Measurements from ENCODE around the gene PXDN.

Gene PXDN

DNA sequence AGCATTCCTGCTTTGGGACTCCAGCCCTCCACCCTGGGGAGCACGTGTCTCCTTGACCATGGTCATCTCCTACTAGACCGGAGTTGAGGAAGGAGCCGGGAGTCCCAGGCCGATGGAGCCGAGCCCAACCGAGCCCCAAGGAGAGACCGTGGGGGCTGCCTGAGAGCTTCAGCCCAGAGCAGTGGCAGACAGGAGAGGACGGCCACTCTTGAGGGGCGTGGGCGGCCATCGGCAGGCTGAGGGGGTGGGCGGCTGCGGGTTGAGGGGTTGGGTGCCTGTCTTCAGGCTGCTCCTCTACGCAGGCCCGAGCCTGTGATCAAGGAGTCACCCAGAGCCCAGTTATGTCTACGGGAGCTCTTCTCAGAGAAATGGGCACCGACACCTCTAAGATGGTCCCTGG lies 158.7 kb downstream of the PXDN start:
- no peaks in the 10 kb centered on the region for H3K9me2 ChIP-seq (replicated peaks; ENCODE audit: low read depth, low read length)
- TF ChIP-seq EZH2phosphoT487 (IDR thresholded peaks at IDR 0.05; ENCODE audit: borderline replicate concordance) = no peak
- TF ChIP-seq, protein P1, sequence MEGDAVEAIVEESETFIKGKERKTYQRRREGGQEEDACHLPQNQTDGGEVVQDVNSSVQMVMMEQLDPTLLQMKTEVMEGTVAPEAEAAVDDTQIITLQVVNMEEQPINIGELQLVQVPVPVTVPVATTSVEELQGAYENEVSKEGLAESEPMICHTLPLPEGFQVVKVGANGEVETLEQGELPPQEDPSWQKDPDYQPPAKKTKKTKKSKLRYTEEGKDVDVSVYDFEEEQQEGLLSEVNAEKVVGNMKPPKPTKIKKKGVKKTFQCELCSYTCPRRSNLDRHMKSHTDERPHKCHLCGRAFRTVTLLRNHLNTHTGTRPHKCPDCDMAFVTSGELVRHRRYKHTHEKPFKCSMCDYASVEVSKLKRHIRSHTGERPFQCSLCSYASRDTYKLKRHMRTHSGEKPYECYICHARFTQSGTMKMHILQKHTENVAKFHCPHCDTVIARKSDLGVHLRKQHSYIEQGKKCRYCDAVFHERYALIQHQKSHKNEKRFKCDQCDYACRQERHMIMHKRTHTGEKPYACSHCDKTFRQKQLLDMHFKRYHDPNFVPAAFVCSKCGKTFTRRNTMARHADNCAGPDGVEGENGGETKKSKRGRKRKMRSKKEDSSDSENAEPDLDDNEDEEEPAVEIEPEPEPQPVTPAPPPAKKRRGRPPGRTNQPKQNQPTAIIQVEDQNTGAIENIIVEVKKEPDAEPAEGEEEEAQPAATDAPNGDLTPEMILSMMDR (conservative IDR thresholded peaks at IDR 0.05; ENCODE audit: low read length) = no peak
- H4K20me1 ChIP-seq (ENCODE audit: insufficient read depth, low read length, poor library complexity, severe bottlenecking) = no peaks in the 10 kb centered on the region
- no peaks in the 10 kb centered on the region for H3F3A ChIP-seq (ENCODE audit: low read depth)
- H3K27me3 ChIP-seq (ENCODE audit: insufficient read depth, low read length, poor library complexity, severe bottlenecking) = no peaks in the 10 kb centered on the region
- no peaks in the 10 kb centered on the region for H3K79me2 ChIP-seq (ENCODE audit: insufficient read depth, low read length)
- no peaks in the 10 kb centered on the region for H3K4me1 ChIP-seq (ENCODE audit: insufficient read depth, low read length, poor library complexity, severe bottlenecking)
- no peak overlapping the region for H3K4me3 ChIP-seq (ENCODE audit: low read length, poor library complexity, severe bottlenecking)
- H3K4me2 ChIP-seq (ENCODE audit: low read depth, low read length, poor library complexity, severe bottlenecking) = no peak overlapping the region
- no peak overlapping the region for H3K9ac ChIP-seq (ENCODE audit: low read depth, low read length, poor library complexity, severe bottlenecking)
- no peak overlapping the region for H2AFZ ChIP-seq (ENCODE audit: low read length)
- no peaks in the 10 kb centered on the region for H3K36me3 ChIP-seq (ENCODE audit: insufficient read depth, low read length)
- no peaks in the 10 kb centered on the region for H3K9me3 ChIP-seq (ENCODE audit: insufficient read depth, low read depth, low read length)

DNA sequence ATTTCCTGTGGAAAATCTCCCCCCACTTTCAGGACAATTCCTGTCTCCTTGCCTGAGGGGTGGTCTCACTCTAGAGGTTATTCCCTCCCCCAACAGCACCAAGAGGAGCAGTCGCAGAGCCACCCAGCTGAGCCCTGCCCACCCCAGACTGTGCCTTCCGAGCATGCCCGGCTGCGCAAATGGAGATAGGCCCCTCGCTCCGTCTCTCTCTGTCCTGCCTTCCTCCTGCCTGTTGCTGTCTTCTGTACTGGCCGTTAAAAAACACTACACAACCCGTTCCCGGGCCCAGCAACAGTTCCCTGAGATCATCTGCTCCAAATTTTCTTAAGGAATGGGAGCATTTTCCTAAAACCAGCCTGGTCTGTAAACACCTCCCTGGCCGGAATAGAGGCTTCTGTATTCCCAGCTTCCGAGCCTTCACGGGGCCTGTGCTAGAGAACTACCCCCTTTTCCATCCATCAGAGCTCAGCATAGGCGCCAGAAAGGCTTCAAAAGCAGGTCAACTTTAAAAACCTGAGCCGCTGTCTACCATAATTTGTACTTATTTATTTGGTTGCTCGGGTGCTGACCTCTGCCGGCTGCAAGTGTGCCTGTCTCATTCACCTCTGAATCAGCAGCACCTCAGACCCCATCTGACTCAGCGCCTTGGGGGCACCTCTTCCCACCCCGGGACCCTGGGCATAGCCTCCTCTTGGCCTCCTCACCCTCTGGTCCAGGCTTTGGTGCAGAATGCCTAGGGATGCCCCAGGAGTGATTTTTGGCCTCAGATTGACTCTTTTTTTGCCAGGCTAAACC lies 159.4 kb downstream of the PXDN start:
- no peak overlapping the region for H2AFZ ChIP-seq (ENCODE audit: low read length)
- no peaks in the 10 kb centered on the region for H3K9me3 ChIP-seq (ENCODE audit: insufficient read depth, low read depth, low read length)
- no peaks in the 10 kb centered on the region for H3K79me2 ChIP-seq (ENCODE audit: insufficient read depth, low read length)
- H3F3A ChIP-seq (ENCODE audit: low read depth) = no peaks in the 10 kb centered on the region
- TF ChIP-seq, protein P1 (conservative IDR thresholded peaks at IDR 0.05; ENCODE audit: low read length) = peak; percentile 47
- no peak for TF ChIP-seq EZH2phosphoT487 (IDR thresholded peaks at IDR 0.05; ENCODE audit: borderline replicate concordance)
- no peak overlapping the region for H3K9ac ChIP-seq (ENCODE audit: low read depth, low read length, poor library complexity, severe bottlenecking)
- H3K4me2 ChIP-seq (ENCODE audit: low read depth, low read length, poor library complexity, severe bottlenecking) = no peak overlapping the region
- no peaks in the 10 kb centered on the region for H3K4me1 ChIP-seq (ENCODE audit: insufficient read depth, low read length, poor library complexity, severe bottlenecking)
- H4K20me1 ChIP-seq (ENCODE audit: insufficient read depth, low read length, poor library complexity, severe bottlenecking) = no peaks in the 10 kb centered on the region
- no peak overlapping the region for H3K4me3 ChIP-seq (ENCODE audit: low read length, poor library complexity, severe bottlenecking)
- H3K9me2 ChIP-seq (replicated peaks; ENCODE audit: low read depth, low read length) = no peaks in the 10 kb centered on the region
- no peaks in the 10 kb centered on the region for H3K27me3 ChIP-seq (ENCODE audit: insufficient read depth, low read length, poor library complexity, severe bottlenecking)
- no peaks in the 10 kb centered on the region for H3K36me3 ChIP-seq (ENCODE audit: insufficient read depth, low read length)

DNA sequence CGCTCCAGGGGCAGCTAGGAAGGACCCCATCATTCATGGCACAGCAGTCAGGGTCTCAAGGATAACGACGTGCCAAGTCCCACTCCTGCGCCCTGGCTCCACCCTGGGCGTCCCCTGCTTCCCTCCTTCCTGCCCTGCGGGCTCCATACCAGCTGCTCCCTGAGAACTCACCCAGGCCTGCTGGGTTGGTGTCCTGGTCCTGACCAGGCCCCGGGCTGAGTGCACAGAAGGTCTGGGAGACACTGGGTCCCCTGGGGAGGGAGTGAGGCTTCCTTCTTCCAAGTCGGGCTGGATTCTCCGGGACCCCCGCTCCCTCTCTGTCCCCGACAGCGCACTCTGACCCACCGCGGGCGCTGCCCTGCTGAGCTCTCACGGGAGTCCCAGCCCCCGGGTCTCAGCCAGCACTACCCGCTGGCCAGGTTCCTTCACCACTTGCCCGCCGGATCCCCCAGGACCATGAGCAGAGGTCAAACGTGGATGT lies 160.2 kb downstream of the PXDN start:
- Histone ChIP-seq H3K27me3 (ENCODE audit: insufficient read depth, low read length, poor library complexity, severe bottlenecking) (no peaks in the 10 kb centered on the region), H3K9me3 (ENCODE audit: insufficient read depth, low read depth, low read length) (no peaks in the 10 kb centered on the region), H3K36me3 (ENCODE audit: insufficient read depth, low read length) (no peaks in the 10 kb centered on the region), H4K20me1 (ENCODE audit: insufficient read depth, low read length, poor library complexity, severe bottlenecking) (no peaks in the 10 kb centered on the region), H3F3A (ENCODE audit: low read depth) (no peaks in the 10 kb centered on the region), H3K79me2 (ENCODE audit: insufficient read depth, low read length) (no peaks in the 10 kb centered on the region), H3K9me2 (replicated peaks; ENCODE audit: low read depth, low read length) (no peaks in the 10 kb centered on the region), H2AFZ (ENCODE audit: low read length) (no peak overlapping the region), H3K4me3 (ENCODE audit: low read length, poor library complexity, severe bottlenecking) (no peak overlapping the region), H3K4me2 (ENCODE audit: low read depth, low read length, poor library complexity, severe bottlenecking) (no peak overlapping the region), H3K4me1 (ENCODE audit: insufficient read depth, low read length, poor library complexity, severe bottlenecking) (no peaks in the 10 kb centered on the region), H3K9ac (ENCODE audit: low read depth, low read length, poor library complexity, severe bottlenecking) (no peak overlapping the region)
- TF ChIP-seq, protein P1 (conservative IDR thresholded peaks at IDR 0.05; ENCODE audit: low read length) = no peak
- no peak for TF ChIP-seq EZH2phosphoT487 (IDR thresholded peaks at IDR 0.05; ENCODE audit: borderline replicate concordance)

All from Loucy (cell line).